ENCODE measurements around the gene DMXL2.
"Not testable (repeated sequence)": the region's sequence is repeated elsewhere in the genome, so short reads cannot be mapped to it uniquely, and the experiment has no call there.

DMXL2 gene

DNA sequence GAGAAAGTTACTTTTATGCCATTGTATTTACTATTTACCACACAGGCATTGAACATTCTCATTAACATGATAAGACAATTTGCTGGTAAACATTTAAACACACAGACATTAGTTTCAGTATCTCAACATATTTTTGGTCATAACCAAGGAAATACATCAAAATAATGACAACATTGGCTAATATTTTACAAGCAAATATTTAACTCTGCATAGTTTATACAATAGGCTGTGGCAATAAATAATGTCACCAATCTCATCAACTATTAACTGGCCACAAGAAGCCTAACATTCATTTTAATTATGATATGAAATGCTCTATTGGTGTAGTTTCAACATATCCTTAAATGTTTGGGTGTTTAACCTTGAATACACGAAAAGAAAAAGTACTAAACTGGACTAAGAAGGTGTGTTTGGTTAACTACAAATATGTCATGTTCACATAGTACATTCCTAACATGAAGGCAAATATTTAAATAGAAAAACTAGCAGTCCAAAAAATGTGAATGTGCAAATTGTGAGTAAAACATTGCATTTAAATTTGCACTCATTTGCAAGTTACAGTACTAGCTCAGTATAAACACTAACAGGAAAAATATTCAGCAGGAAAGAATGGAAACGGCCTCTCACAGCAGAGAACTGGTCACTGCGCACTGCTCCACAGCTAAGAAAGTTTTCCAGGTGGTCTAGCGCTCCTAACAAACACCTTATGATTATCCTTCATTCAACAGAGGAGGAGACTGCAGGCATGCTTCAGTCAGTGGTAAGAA lies 174.5 kb downstream of the DMXL2 start:
- DNase-seq (ENCODE audit: low read depth), result no peak
- no peak for TF ChIP-seq CTCF (conservative IDR thresholded peaks at IDR 0.05; ENCODE audit: control insufficient read depth, insufficient read depth, low read depth, low read length)
- no peak overlapping the region for H3K4me3 ChIP-seq (ENCODE audit: control insufficient read depth, low read depth, low read length)

GRCh38 chr15:51446029-51446744 lies 176.4 kb downstream of the DMXL2 start:
- not testable (repeated sequence) for DNase-seq (ENCODE audit: low read depth); H3K4me3 ChIP-seq (ENCODE audit: control insufficient read depth, low read depth, low read length)

- H3K4me3 ChIP-seq (ENCODE audit: control insufficient read depth, low read depth, low read length), result no peak overlapping the region
- DNase-seq (ENCODE audit: low read depth), result no peak
Observed at GRCh38 chr15:51444807-51445206, 177.8 kb downstream of the DMXL2 start.

GRCh38 chr15:51444112-51444511 lies 178.5 kb downstream of the DMXL2 start:
- no peak overlapping the region for H3K4me3 ChIP-seq (ENCODE audit: control insufficient read depth, low read depth, low read length)
- DNase-seq (ENCODE audit: low read depth), result no peak
- TF ChIP-seq CTCF (conservative IDR thresholded peaks at IDR 0.05; ENCODE audit: control insufficient read depth, insufficient read depth, low read depth, low read length), result no peak

More at GRCh38 chr15:51444807-51445206, 177.8 kb downstream of the DMXL2 start:
- TF ChIP-seq CTCF (conservative IDR thresholded peaks at IDR 0.05; ENCODE audit: control insufficient read depth, insufficient read depth, low read depth, low read length), result no peak

DNA sequence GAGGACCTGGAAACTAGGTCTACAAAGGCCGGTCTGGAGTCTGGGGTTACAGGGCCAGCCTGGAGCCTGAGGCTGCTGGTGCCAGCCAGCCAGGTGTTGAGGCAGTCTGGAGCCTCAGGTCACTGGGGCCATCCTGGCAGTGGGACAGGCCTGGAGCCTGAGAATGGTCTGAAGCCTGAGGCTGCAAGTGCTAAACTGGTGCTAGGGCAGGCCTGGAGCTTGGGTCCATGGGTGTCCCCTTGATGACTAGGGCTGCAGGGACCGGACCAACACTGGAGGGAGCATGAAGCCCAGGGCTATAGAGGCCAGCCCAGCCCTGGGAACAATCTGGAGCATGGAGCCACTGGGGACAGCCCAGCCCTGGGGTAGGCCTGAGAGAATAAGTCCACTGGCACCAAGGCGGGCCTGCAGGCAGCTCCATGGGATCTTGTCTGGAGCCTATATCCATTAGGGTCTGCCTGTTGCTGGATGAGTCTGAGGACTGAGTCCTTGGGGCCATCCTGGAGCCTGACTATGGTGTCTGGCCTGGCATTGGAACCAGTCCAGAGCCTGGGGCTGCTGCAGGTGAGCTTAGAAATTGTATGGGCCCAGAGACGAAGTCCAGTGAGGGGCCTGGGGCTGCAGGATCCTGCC lies 179.2 kb downstream of the DMXL2 start:
- DNase-seq (ENCODE audit: low read depth), result no peak
- H3K4me3 ChIP-seq (ENCODE audit: control insufficient read depth, low read depth, low read length), result no peak overlapping the region
- TF ChIP-seq CTCF (conservative IDR thresholded peaks at IDR 0.05; ENCODE audit: control insufficient read depth, insufficient read depth, low read depth, low read length), result no peak

- no peak overlapping the region for H3K4me3 ChIP-seq (ENCODE audit: control insufficient read depth, low read depth, low read length)
- DNase-seq (ENCODE audit: low read depth), result no peak
- TF ChIP-seq CTCF (conservative IDR thresholded peaks at IDR 0.05; ENCODE audit: control insufficient read depth, insufficient read depth, low read depth, low read length), result no peak
Observed at GRCh38 chr15:51438526-51438925, 184.0 kb downstream of the DMXL2 start.

GRCh38 chr15:51425517-51426040 lies 197.0 kb downstream of the DMXL2 start:
- no peak for DNase-seq (ENCODE audit: low read depth)
- TF ChIP-seq CTCF (conservative IDR thresholded peaks at IDR 0.05; ENCODE audit: control insufficient read depth, insufficient read depth, low read depth, low read length), result no peak
- H3K4me3 ChIP-seq (ENCODE audit: control insufficient read depth, low read depth, low read length), result no peak overlapping the region

Data from fibroblast of mammary gland (primary cell).